Skin epidermis (tissue), 12 donors: Measurements from ENCODE around the gene SCD5.

Experiments
- H3K27ac ChIP-seq, 21 experiments: fragments of 200-600 bp; sonication (generic) in 11 of 21; one replicate each; pipeline ENCODE4 v1.5.0; 2020; ENCODE audit warnings: mild to moderate bottlenecking in 3 of 21, inconsistent platforms in 2 of 21, moderate library complexity in 2 of 21
- H3K4me3 ChIP-seq, 7 experiments: fragments of 200-600 bp; sonication (generic) in 2 of 7; one replicate each; pipeline ENCODE4 v1.5.0; 2020; ENCODE audit warnings: inconsistent platforms in 2 of 7, mild to moderate bottlenecking in 2 of 7, moderate library complexity in 1 of 7

SCD5 gene

DNA sequence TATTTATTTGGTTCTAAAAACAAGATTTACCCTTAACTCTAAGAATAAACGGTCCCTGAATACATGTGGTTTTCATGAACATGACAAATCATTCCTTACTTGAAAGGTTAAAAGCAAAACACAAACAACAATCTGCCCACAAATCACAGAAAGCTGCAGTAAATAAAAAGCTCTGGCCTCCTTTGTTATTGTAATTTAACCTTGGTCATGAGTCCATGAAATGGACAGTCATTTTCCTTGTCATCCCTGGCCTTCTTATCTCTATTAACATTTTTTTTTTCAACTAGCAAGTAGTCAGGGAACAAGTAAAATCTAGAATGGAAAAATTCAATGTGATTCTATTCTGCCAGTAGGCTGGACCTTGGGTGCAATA is 92.7 kb downstream of the SCD5 start:
- Histone ChIP-seq H3K27ac (no peak overlapping the region), H3K4me3 (no peak overlapping the region)

DNA sequence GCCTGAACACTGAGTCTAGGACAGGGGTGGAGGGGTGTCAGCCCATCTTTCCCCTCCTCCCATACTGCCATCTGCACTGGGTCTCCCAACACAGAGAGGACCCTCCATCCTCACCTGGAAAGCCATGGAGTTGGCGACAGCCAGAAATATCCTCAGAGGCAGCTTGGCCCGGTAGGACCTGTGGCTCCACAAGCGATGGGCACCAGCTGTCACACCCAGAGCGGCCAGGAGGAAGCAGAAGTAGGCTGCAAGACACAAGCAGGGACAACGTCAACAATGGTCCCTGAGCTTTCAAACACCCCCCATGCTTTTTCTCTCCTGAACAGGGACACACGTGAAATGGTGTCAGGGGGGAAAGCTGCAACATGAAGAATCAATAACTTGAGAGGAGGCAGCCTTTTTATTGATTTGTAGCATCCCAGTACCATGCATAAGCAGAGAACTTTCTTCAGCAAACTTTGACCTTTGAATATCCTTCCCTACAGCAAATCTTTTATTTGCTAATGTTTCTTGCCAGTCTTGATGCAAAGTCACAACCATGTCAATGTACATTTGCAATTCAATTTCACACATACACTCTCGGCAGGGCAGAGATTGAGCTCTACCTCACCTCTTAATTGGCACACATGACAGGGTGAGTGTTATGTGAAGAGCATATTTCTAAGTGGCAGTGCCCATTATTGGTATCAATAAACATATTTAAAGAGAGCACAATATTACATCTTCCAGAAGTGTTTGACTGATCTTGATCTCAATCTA is 93.2 kb downstream of the SCD5 start:
- no peak overlapping the region for H3K4me3 ChIP-seq
- H3K27ac ChIP-seq, result no peak overlapping the region

- no peak overlapping the region for H3K27ac ChIP-seq
- H3K4me3 ChIP-seq, result no peak overlapping the region
These were observed 94.4 kb downstream of the SCD5 start for GRCh38 chr4:82704156-82704555.

- Histone ChIP-seq H3K27ac (no peak overlapping the region), H3K4me3 (no peak overlapping the region)
These were observed 100.2 kb downstream of the SCD5 start for GRCh38 chr4:82698412-82698811.

DNA sequence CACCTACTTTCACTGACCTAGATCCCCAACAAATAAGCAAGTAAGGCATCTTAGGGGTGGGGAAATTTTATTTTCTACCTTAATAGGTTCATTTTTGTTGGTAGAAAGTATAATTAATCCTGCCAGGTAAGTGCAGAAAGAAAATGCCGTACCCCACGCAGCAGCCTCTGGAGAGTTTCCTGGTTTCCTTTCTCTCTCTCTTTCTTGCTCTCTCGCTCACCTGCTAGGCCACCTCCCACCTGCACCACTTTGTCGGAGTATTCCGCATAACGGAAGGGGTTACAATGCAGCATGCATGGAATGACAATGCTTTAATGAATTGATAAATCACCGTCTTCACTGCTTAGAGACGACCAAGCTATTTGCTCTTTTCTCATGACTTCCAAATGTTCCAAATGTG is 101.0 kb downstream of the SCD5 start:
- H3K27ac ChIP-seq, result no peak overlapping the region
- H3K4me3 ChIP-seq, result no peak overlapping the region

DNA sequence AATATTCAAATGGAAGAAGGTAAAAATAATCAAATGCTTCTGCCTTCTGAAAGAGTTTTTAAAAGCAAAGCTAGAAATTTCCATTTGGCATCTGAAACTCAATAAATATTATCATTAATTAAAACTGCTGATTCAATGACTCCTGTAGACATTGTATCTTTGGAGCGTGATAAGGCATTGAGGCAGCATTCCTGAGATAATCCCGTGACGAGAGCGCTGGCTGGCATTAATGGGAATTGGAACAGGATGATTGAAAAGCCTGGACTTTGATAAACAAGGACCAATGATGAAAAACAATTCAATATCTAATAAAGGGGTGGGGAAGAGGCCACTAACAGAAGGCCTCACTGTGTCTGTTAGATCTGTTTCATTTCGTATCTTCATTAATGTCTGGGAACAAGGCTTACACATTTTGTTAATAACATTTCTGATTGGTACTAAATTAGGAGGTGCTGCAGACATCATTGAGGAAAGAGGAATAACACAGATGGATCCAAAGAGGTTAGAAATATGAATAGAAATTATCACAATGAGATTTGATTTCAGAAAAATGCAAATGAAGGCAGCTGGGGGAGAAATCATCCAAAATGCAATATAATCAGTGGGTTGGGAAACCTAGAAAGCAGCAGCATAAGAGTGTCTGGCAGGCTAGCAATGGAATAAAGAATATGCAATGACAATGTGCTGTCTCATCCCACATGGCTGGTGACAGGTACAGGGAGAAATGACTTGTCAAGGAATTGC is 102.3 kb downstream of the SCD5 start:
- Histone ChIP-seq H3K27ac (no peak overlapping the region), H3K4me3 (no peak overlapping the region)

DNA sequence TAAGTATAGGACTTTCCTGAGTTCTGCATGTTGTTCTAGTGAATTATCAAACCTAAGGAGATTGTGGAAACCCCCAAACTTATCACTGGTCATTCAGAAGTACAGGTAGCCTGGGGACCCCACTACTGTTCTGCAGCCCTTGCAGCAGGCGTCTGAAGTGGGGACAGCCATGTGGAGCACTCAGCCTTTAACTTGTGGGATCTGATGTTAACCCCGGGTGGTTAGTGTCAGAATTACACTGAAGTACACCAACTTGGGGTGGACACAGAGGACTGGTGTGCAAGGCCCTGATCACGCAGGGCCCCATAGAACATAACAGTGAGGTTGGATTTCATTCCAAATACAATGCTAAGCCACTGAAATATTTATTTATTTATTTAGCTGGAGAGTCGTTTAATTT is 103.7 kb downstream of the SCD5 start:
- Histone ChIP-seq H3K4me3 (no peak overlapping the region), H3K27ac (no peak overlapping the region)

- no peak overlapping the region for H3K4me3 ChIP-seq
- no peak overlapping the region for H3K27ac ChIP-seq
These were observed 104.5 kb downstream of the SCD5 start for GRCh38 chr4:82694046-82694445.

DNA sequence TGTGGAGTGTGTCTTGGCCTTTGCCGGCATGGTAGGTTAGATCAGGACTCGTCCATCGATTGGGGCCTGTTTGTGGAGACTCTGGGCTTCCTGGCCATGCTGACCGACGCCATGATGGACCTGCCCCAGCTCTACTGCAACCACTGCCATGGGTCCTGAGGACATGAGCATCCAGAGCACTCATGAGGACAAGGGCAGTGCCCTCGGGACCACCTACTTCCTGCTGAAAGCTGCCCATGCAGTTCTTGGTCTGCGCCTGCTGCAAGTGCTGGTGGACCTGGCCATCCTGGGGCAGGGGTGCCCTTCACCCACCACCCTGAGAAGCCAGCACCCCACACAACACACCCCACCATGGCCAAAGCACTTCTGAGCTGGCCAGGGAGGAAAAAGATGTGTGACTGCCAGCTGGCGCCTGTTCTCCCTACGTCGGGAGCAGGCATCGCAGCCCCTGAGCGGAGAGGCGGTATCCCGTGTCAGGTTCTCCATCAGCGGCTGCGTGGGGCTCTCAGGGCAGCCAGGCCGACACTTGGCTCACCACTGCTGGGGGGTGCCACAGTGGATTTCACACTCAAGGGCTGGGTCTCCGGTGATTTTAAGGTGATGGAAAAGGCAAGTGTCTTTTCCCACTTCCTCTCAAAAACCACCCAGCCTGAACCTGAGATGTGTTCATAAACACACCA is 106.4 kb downstream of the SCD5 start:
- no peak overlapping the region for H3K27ac ChIP-seq

DNA sequence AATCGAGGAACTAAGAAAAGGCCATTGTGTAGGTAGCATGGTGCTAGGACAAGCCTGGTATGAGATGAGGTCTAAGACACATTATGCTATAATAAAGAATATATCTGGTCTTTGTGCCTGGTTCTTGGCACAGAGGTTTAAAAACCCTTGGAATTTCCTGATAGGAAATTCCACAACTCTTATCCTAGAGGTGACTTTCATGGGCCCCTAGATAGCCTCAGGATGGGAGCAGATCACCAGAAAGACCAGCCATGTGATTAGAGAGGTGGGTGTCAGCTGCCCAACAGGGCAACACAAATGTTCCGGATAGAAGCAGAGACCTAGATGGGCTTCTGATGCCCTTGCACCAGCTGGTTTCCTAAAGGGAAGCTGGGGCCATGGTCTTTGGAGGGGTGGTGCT is 107.2 kb downstream of the SCD5 start:
- Histone ChIP-seq H3K4me3 (no peak overlapping the region), H3K27ac (no peak overlapping the region)

More for the DNA sequence above, 106.4 kb downstream of the SCD5 start:
- H3K4me3 ChIP-seq, result no peak overlapping the region

- H3K27ac ChIP-seq, result peak overlapping the region in 4 of 21 experiments; percentile 16 to 65 (median 28)
- H3K4me3 ChIP-seq, result no peak overlapping the region
These were observed 110.4 kb downstream of the SCD5 start for GRCh38 chr4:82688091-82688795.

GRCh38 chr4:82687531-82687930 is 111.1 kb downstream of the SCD5 start:
- Histone ChIP-seq H3K4me3 (no peak overlapping the region), H3K27ac (peak overlapping the region in 2 of 21 experiments; percentile 16 to 21)

DNA sequence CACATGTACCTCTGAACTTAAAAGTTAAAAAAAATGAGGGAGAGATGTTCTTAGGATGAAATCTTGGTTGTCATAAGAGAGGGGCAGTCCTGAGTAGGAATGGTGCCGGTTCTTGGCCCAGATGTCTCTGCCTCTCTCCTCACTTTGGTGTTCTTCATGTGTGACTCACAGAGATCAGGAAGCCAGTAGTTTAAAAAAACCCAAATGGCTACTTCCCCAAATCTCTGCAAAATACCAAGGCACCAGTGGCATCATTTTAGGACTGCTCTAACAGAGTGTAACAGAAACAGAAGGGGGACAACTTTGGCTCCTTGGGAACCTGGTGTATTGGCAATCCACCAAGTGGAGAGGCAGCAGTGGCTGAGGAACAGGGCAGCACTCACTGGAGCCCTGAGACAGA is 116.8 kb downstream of the SCD5 start:
- no peak overlapping the region for H3K27ac ChIP-seq
- no peak overlapping the region for H3K4me3 ChIP-seq

GRCh38 chr4:82680834-82681233 is 117.8 kb downstream of the SCD5 start:
- H3K4me3 ChIP-seq, result no peak overlapping the region

DNA sequence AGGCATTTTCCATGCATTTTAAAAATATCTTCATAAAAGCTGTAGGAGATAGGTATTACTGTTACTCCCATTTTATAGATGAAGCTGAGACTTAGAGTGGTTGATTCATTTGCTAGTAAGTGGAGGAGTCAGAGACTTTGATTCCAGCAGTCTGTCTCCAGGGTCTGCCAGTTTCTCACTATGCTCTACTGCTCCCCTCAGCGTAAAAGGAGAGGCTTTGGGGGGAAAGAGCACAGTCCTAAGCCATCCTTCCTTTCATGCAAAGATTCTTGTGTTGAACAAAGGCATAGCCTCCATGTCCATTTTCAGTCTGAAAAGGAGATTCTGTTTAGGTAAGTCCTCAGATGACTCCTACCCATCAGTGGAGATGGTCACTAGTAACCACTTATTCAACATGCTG is 119.1 kb downstream of the SCD5 start:
- no peak overlapping the region for H3K27ac ChIP-seq

More at GRCh38 chr4:82680834-82681233, 117.8 kb downstream of the SCD5 start:
- no peak overlapping the region for H3K27ac ChIP-seq

DNA sequence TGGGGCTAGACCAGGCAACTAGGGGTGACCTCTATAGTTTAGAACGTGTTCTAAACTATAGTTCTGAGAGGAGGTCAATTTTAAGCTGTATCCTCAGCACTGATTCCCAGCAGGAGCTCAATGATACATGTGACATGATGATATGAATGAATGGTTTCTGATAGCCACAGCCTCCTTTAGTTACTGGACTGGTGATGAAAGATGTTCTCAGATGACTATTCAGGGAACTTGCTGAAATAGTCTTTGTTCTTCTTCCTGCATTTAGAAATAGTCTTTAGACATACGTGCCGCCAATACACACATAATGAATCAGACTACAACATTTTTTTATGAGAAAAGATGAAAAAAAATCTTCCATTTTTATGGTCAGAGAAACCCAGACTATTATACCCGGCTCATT is 120.5 kb downstream of the SCD5 start:
- Histone ChIP-seq H3K27ac (peak overlapping the region in 16 of 21 experiments; percentile 1 to 76 (median 52)), H3K4me3 (no peak overlapping the region)

More for the DNA sequence above, 119.1 kb downstream of the SCD5 start:
- H3K4me3 ChIP-seq, result no peak overlapping the region

DNA sequence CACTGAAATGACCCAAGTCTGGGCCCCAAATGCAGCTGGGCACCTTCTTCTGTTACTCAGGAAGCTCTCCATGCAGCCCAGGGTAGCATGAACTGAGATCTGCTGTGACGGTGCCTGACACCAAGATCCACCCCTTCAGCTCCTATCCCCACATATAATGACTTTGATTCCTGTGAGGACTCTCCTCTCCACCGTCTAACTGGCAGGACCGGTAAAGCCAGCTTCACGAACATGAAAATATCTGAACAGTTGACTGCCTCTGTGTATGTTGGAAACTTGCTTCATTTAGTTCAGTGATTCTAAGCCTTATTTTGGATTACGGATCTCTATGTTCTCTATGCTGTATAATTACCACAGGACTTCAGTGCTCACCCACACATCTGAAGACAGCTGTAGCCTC is 121.3 kb downstream of the SCD5 start:
- H3K4me3 ChIP-seq, result no peak overlapping the region
- H3K27ac ChIP-seq, result peak overlapping the region in 16 of 21 experiments; percentile 1 to 76 (median 50)

DNA sequence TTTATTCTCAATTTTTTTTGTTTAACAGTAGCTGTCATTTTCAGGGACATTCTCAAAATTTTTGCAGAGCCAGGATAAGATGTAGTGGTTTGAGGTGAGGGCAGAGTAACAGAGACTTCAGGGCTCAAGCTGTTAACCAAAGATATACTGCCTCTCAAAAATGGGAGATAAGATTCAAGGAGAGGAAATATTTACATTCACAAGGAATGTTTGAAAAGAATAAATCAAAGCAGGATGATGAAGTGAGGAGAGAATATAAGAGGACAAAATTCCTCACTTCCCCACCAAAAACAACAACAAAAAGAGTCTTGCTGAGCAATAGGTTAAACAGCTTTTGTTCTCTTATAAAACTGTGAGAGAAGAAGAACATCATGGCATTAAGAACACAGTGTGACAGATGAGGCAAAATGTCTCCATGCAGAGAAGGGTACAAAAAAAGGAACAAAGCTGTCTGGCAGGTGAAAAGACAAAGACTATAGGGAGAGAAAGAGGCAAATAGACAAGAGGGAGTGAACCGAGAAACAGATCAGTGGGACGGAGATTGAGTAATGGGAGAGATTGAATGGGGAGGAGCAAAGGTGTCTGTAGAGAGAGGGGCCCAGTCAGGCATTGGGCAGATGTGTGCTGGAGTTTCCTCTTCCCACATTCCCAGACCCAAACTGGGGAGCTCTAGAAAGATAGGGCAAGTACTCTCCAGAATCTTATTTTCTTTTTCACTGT is 130.7 kb downstream of the SCD5 start:
- Histone ChIP-seq H3K27ac (peak overlapping the region in 1 of 21 experiments; percentile 10), H3K4me3 (no peak overlapping the region)

- Histone ChIP-seq H3K4me3 (no peak overlapping the region), H3K27ac (peak overlapping the region in 1 of 21 experiments; percentile 10)
These were observed 131.5 kb downstream of the SCD5 start for GRCh38 chr4:82666970-82667665.
